Right forelimb (tissue), 1 donor: ENCODE measurements around the gene SIN3B.

Experiments used
- DNase-seq: peaks from one replicate; pipeline ENCODE4 v3.0.0-alpha.2; 2018

Gene SIN3B

DNA sequence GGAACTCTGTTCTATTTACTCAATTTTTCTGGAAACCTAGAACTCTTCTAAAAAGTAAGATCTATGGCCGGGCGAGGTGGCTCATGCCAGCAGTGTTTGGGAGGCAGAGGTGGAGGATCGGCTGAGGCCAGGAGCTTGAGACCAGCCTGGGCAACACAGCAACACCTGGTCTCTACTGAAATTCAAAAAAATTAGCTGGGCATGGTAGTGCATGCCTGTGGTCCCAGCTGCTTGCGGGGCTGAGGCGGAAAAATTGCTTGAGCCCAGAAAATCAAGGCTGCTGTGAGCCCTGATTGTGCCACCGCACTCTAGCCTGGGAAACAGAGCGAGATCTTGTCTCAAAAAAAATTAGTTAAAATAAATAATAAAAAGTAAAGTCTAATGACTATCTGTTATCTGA, 88.2 kb downstream of the SIN3B start:
- DNase-seq: no peak

DNA sequence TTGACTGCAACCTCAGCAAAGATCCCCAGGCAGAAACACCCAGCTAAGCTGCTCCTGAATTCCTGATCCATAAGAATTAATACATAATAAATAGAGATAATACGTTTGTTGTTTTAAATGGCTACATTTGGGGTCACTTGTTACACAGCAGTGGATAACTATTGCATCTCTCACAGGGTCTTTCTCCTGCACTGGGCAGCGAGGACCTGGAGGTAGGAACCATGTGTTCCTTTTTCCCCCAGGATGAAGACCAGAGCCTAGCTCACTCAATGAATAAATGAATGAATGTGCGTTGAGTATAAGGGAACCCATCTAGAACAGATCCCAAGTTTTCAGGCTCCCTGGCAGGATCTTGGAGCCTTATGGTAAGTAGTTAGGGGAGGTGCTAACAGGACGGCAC, 90.3 kb downstream of the SIN3B start:
- no peak for DNase-seq

DNA sequence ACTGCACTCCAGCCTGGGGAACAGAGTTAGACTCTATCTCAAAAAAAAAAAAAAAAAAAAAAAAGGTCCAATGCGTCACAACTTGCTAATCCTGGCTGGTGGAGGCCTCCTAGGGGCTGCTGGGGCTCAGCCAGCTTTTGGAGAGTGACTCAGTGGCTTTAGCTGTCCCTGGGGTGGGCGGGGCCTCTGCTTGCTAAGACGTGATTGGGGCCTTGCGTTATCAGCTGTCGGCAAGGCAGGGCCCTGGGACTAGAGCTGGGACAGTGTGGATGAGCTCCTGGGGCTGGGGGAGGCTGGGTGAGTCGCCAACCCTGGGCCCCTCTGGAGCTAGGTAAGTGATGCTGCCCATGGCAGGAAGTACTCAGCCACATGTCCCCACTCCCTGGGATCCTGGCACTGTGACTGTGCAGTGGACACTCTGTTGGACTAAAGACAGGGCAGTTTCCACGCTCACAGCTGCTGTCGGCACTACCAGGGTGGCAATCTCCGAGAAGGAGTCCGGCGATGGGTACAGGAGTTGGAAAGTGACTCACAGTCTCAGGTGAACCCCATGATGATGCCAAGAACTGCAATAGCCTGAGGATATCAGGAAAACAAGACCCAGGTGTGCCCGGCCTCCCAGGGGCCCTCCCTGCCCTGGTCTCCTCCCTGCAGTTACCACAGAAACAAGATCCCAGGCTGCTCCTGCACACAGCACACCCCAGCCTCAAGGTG, 91.8 kb downstream of the SIN3B start:
- DNase-seq: no peak

DNA sequence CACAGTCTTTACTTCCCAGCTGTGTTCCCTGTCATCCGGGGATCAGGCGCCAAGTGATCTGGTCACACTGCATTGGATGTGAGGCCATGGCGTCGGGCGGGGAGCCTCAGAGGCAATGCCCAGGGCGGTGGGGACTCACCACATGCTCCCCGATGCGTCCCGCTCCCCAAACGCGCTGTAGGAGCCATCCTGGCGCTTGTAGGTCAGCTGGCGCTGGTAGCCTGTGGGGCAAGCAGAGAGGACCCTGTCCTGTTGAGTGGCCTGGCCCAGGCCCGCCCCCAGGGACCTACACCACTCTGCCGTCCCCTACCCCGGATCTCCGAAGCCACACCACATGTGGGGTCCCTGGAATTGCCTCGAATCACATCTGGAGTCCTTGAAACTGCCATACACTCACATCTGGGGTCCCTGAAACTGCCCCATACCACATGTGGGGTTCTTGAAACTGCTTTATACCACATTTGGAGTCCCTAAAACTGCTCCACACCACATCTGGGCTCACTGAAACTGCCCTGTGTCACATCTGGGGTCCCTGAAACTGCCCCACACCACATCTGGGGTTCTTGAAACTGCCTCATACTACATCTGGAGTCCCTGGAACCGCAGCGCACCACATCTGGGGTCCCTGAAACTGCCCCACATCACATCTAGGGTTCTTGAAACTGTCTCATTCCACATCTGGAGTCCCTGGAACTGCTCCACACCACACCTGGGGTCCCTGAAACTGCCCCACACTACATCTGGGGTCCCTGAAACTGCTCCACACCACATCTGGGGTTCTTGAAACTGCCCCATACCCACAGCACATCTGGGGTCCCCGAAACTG, 92.8 kb downstream of the SIN3B start:
- no peak for DNase-seq

DNA sequence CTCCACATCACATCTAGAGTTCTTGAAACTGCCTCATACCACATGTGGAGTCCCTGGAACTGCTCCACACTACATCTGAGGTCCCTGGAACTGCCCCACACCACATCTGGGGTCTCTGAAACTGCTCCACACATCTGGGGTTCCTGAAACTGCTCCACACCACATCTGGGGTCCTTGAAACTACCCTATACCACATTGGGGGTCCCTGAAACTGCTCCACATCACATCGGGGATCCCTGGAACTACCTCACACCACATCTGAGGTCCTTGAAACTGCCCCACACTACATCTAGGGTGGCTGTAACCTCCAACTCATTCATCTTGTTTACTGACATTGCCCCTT, 93.4 kb downstream of the SIN3B start:
- DNase-seq: no peak

DNA sequence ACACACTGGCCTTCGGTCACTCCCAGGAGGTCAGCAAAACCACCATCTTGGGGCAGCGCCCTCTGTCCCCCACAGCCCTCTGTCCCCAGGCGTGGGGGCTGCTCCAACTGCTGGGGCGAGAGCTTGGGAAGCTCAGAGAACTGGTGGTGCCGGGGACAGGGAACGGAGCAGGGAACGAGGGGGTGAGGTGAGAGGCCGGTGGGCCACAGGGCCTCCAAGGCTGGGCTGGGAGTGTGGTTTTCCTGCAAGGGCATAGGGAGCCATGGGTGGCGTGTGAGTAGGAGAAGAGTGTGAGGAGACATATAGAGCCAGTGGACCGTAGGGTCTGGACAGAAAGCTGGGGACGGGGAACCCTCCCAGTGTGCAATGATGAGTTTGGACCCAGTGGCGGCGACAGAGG, 93.8 kb downstream of the SIN3B start:
- no peak for DNase-seq

DNA sequence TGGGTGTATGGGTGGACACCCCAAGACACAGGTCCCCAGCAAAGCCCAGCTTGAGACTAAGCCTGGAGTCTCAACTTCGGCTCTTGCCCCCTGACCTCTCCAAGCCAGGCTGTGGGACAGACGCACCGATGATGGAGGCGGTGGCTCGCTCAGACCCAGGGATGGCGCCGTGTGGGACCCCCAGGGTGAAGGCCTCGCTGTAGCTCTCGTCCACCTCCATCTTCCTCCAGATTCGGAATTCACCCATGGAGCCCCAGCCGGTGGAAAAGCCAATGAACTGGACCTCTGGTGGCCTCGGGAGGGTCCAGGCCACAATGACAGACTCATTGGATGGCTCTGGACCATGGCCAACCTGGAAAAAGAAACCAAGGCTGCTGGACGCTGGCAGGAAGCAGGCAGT, 98.7 kb downstream of the SIN3B start:
- DNase-seq: no peak

DNA sequence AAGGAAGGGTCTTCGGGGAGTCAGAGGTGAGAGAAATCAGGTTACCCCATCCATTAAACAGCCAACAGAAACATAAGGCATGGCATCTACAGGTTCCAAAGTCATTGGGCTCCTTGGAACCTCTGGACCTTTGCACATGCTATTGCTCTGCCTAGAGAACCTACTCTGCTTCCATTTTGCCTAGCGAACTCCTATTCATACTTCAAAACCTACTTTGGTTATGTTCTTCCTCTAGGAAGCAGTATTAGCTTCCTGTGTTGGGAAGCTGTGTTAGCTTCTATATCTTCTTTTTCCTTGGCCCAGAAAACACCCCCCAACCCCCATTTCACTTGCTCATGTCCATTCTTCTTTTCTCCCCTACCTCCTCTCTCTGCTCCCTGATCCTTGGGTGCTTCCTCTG, 99.2 kb downstream of the SIN3B start:
- DNase-seq: no peak

DNA sequence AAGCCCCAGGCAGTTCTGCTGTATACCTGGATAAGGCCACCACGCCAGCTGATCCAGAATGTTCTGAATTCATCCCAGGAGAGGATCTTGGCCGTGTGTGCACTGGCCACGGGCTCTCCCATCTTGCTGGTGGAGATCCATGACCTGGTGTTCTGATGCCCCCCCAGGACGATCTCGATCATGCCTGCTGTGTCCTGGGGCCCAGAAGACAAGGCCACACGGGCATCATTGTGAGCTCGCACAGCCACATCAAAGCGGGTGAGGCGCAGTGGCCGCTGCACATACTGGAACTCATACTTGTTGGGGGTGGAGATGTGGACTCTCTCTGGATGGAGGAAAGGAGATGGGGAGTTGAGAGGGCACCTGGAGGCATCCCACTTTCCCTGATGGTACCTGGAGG, 99.7 kb downstream of the SIN3B start:
- no peak for DNase-seq
